ENCODE data around the gene TCIRG1.

DNA sequence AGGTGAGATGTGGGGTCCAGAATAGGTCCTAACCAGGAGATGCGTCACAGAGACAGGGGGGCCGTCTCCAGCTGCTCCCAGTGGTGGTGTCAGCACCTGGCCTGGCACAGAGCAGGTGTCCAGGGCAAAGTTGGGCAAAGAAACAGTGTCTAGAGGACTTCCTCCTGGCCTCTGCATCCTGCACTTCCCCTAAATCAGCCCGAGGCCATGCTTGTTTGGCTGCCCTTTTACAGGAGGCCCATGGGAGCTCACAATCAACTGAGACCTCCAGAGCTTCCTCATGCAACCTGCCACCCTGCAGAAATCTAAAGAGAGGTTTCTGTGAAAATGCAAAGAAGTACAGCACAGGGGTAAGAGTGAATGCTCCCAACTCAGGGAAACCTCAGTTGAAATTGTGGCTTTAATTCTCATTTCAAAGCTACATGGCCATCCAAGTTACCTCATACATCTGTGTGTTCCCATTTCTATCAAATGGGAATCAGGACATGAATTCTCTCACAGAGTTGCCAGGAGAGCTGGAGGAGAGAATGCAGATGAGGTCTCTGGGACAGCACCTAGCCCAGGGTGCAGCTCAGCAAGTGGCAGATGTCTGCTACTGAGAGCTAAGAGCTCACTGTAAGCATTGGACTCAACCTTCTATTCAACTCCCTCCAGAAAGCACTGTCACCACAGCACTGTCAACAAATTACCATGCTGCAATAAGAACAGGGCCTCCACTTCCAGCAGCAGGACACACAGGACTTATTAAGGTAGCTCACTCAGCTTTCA, 32.6 kb downstream of the TCIRG1 start:
- TF ChIP-seq EZH2 (IDR thresholded peaks at IDR 0.05; ENCODE audit: insufficient read depth, poor library complexity, severe bottlenecking), result no peak
- TF ChIP-seq EZH2phosphoT487 (IDR thresholded peaks at IDR 0.05; ENCODE audit: insufficient read depth, low read depth), result no peak
